Heart right ventricle (tissue), 16 donors: Measurements from ENCODE around the gene CD72. TPM values are rescaled to one million over a fixed set of nuclear protein-coding genes. Genes with fewer than 3 reads are reported as not detected.
"Not testable (repeated sequence)": the region's sequence is repeated elsewhere in the genome, so short reads cannot be mapped to it uniquely, and the experiment has no call there.

Experiments used
- ATAC-seq, 8 donors: fragments of 200-7000 bp; cut with Tn5 transposase; one replicate each; pipeline ENCODE4 v1.9.1; 2020; ENCODE audit warnings: mild to moderate bottlenecking in 8 of 8, moderate library complexity in 8 of 8, moderate number of reproducible peaks in 1 of 8
- DNase-seq, 2 donors: peaks; one replicate each; pipeline ENCODE4 v3.0.0-alpha.2; 2020
- H3K27ac ChIP-seq, 10 donors: fragments of 200-600 bp; sonication (generic) in 2 of 10; one replicate each; pipeline versions ENCODE4 v1.5.0 to v1.8.0; 2020 to 2022; ENCODE audit warnings: mild to moderate bottlenecking in 3 of 10
- H3K27me3 ChIP-seq, 7 donors: fragments of 200-600 bp; one replicate each; pipeline ENCODE4 v1.8.0; 2021 to 2022; ENCODE audit warnings: mild to moderate bottlenecking in 2 of 7
- H3K36me3 ChIP-seq, 9 donors: fragments of 200-600 bp; sonication (generic) in 1 of 9; one replicate each; pipeline versions ENCODE4 v1.5.0 to v1.8.0; 2020 to 2022; ENCODE audit warnings: mild to moderate bottlenecking in 2 of 9
- H3K4me1 ChIP-seq, 9 donors: fragments of 200-600 bp; sonication (generic) in 1 of 9; one replicate each; pipeline versions ENCODE4 v1.5.0 to v1.8.0; 2020 to 2022; ENCODE audit warnings: mild to moderate bottlenecking in 4 of 9
- H3K4me3 ChIP-seq, 10 donors: fragments of 200-600 bp; sonication (generic) in 2 of 10; one replicate each; pipeline versions ENCODE4 v1.5.0 to v1.8.0; 2020 to 2022; ENCODE audit warnings: mild to moderate bottlenecking in 7 of 10, moderate library complexity in 2 of 10
- H3K9me3 ChIP-seq, 11 donors: fragments of 200-600 bp in 10 of 11; sonication (generic) in 2 of 11; one replicate each; pipeline versions ENCODE4 v1.5.0 to v1.8.0; 2013 to 2022; ENCODE audit warnings: mild to moderate bottlenecking in 2 of 11, control low read depth in 1 of 11, moderate library complexity in 1 of 11
- whole genome bisulfite sequencing, 2 donors: extraction: QIAGEN DNeasy Blood & Tissue Kit; methylation state at CpG; one replicate each; pipeline ENCODE4 v1.1.7; 2013; ENCODE audit warnings: inconsistent platforms in 1 of 2; 5-methylcytosine and 5-hydroxymethylcytosine counted together
- intact Hi-C, 10 donors: fragments of 100-400 bp; cut with DNase I; formaldehyde crosslinking; loops; one replicate each; pipeline versions ENCODE4 v1.11.1 to v1.14.2; 2022
- polyA plus RNA-seq, 2 donors: library from polyadenylated mRNA; stranded (reverse); fragments of 200-250 nt; gene quantifications; one replicate each; pipeline ENCODE4 v1.2.3, GENCODE V29; 2013
- total RNA-seq, 10 donors: library from RNA; stranded (reverse); fragmentation: NEBNext Ultra II Directional in 3 of 10; extraction: Animal tissue kit (Norgen Biotek cat#: 25700) in 3 of 10; gene quantifications; one replicate each; pipeline versions ENCODE4 v1.2.1 to v1.2.4, GENCODE V29; 2021 to 2023
- TF ChIP-seq, protein P1 (sequence below), 9 donors: fragments of 200-600 bp; sonication (generic) in 2 of 9; IDR thresholded peaks; one replicate each; pipeline versions ENCODE4 v1.5.0 to v1.8.0; 2021 to 2022; ENCODE audit warnings: antibody characterized with exemption in 9 of 9, mild to moderate bottlenecking in 5 of 9, moderate library complexity in 1 of 9
- donor health status: Arrhythmogenic right ventricular cardiomyopathy.
- donor health status: ischemic (EF 13 %, LVEDD 7.1; RV severe dilation, severe dysfunction).
- donor health status: healthy with polysubstance abuse.
- donor health status: DM: no; HTN: yes; CAD: no.
- donor health status: DM: no; HTN: no; CAD: no.
- donor health status: ischemic (EF 25% LVEDD 6.9; RV normal size, moderate dysfunction).
- donor health status: ischemic (EF 25% LVEDD 5.7; RV mildly dilated, moderate dysfunction).
- donor health status: healthy.
- donor health status: DM: yes; HTN: yes; CAD: no.
- donor health status: Ischemic cardiomyopathy.
- donor health status: ischemic (EF 35%, LVEDD 5.7; RV mildly dilated, moderate dysfunction).
- donor health status: nonischemic (EF 11% LVEDD 7.7; RV severe dilation, severe dysfunction).
- donor health status: DM: yes; HTN: yes; CAD: no.
- donor health status: PGD.
- donor health status: ischemic (EF 29% LVEDD 5.4; RV normal size, mild dysfunction).
- donor health status: nonischemic (EF 23%, LVEDD 6.1; RV moderate dilation, normal function).

CD72 gene
- total and polyA plus RNA-seq, 12 donors: 0.43 to 6.8 (median 0.54) TPM; not detected in 1

DNA sequence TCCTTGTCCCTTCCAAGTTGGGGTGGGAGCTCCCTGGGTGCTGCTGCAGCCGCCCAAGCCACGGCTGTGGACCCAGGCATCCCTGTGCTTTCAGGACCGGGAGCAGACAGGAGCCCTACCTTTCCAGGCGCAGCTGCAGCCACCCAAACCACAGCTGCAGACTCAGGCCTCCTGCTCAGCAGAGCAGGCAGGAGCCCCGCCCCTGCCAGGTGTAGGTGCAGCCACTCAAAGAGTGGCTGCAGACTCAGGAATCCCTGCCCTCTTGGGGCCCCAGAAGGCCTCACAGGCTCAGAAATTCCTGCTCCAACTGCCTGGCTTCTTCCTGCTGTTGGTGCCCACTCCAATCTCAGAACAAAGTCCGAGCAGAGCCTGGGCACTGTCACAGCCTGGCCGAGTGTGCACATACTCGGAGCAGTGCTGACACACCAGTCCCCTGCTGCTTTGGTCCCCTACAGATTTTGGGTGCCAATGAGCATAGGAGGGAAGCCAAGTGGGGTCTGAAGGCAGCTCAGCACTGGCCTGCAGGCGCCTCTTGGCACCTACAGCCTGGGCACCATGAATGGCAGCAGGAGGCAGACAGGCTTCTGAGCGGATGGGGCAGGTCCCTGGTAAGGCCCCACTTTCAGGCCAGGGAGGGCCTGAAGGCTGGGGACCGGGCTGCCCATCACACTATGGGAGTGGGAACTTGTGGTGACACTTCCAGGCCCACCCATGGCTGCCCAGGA lies 19.2 kb downstream of the CD72 start:
- TF ChIP-seq, protein P1, sequence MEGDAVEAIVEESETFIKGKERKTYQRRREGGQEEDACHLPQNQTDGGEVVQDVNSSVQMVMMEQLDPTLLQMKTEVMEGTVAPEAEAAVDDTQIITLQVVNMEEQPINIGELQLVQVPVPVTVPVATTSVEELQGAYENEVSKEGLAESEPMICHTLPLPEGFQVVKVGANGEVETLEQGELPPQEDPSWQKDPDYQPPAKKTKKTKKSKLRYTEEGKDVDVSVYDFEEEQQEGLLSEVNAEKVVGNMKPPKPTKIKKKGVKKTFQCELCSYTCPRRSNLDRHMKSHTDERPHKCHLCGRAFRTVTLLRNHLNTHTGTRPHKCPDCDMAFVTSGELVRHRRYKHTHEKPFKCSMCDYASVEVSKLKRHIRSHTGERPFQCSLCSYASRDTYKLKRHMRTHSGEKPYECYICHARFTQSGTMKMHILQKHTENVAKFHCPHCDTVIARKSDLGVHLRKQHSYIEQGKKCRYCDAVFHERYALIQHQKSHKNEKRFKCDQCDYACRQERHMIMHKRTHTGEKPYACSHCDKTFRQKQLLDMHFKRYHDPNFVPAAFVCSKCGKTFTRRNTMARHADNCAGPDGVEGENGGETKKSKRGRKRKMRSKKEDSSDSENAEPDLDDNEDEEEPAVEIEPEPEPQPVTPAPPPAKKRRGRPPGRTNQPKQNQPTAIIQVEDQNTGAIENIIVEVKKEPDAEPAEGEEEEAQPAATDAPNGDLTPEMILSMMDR (IDR thresholded peaks at IDR 0.05): no peak
- peaks cover 0 to 7% (median 3%) of the 10 kb centered on the region in 11 donors for H3K9me3 ChIP-seq
- 90 to 94% methylated on average over 11 of the region's 11 CpGs for WGBS, 2 donors
- peaks cover 0 to 17% (median 10%) of the 10 kb centered on the region in 9 donors for H3K4me1 ChIP-seq
- intact Hi-C loops: loop anchor here in 1 of 10 donors (5.0 kb wide), 1 partner anchor 112 kb away; no protein-coding TSS in a partner anchor
- H3K27ac ChIP-seq: no peak overlapping the region
- H3K4me3 ChIP-seq: no peak overlapping the region
- no peak for ATAC-seq
- DNase-seq: no peak
- H3K36me3 ChIP-seq: no peaks in the 10 kb centered on the region
- no peaks in the 10 kb centered on the region for H3K27me3 ChIP-seq

- not testable (repeated sequence) for H3K4me1 ChIP-seq, H3K27ac ChIP-seq, H3K4me3 ChIP-seq, H3K27me3 ChIP-seq, DNase-seq, H3K36me3 ChIP-seq, ATAC-seq
- intact Hi-C loops: loop anchor here in 1 of 10 donors (5.0 kb wide), 1 partner anchor 110 kb away; no protein-coding TSS in a partner anchor
- 89 to 96% methylated on average over 2 of the region's 2 CpGs for WGBS, 2 donors
- H3K9me3 ChIP-seq: peaks cover 0 to 28% (median 15%) of the 10 kb centered on the region in 11 donors
These were observed 21.3 kb downstream of the CD72 start for GRCh38 chr9:35596907-35597306.

GRCh38 chr9:35594471-35594870 lies 23.7 kb downstream of the CD72 start:
- H3K36me3 ChIP-seq: no peaks in the 10 kb centered on the region
- H3K4me3 ChIP-seq: no peak overlapping the region
- H3K27ac ChIP-seq: no peak overlapping the region
- intact Hi-C loops: no loop called here
- TF ChIP-seq, protein P1 (IDR thresholded peaks at IDR 0.05): no peak
- ATAC-seq (no peak), DNase-seq (no peak)
- H3K4me1 ChIP-seq: no peaks in the 10 kb centered on the region
- H3K27me3 ChIP-seq: no peaks in the 10 kb centered on the region
- H3K9me3 ChIP-seq: peaks cover 0 to 30% (median 15%) of the 10 kb centered on the region in 11 donors
- 87 to 92% methylated on average over 4 of the region's 4 CpGs for WGBS, 2 donors

DNA sequence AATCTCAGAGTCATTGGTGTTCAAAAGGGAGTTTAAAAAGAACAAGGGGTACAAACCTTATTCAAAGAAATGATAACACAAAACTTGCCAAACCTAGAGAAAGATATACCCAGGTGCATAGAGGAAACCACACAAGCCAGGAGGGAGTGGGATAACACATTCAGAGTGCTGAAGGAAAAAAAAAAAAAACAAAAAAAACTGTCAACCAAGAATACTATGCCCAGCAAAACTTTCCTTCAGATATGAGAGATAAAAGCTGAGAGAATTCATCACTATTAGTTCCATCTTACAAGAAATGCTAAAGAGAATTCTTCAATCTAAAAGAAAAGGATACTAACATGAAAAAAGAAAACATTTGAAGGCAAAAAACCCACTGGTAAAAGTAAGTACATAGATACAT lies 24.6 kb downstream of the CD72 start:
- intact Hi-C loops: no loop called here
- TF ChIP-seq, protein P1 (IDR thresholded peaks at IDR 0.05): no peak
- DNase-seq: no peak
- no peaks in the 10 kb centered on the region for H3K27me3 ChIP-seq
- no peaks in the 10 kb centered on the region for H3K4me1 ChIP-seq
- peaks cover 0 to 30% (median 15%) of the 10 kb centered on the region in 11 donors for H3K9me3 ChIP-seq
- no peak for ATAC-seq
- no peak overlapping the region for H3K4me3 ChIP-seq
- H3K27ac ChIP-seq: no peak overlapping the region
- H3K36me3 ChIP-seq: no peaks in the 10 kb centered on the region

DNA sequence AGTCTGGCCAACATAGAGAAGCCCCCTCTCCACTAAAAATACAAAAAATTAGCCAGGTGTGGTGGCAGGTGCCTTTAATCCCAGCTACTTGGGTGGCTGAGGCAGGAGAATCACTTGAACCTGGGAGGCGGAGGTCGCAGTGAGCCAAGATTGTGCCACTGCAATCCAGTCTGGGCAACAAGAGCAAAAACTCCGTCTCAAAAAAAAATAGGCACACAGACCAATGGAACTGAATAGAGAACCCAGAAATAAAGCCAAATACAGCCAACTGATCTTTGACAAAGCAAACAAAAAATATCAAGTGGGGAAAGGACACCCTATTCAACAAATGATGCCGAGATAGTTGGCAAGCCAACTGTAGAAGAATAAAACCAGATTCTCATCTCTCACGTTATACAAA lies 29.7 kb downstream of the CD72 start:
- ATAC-seq, H3K4me3 ChIP-seq, H3K4me1 ChIP-seq, H3K27ac ChIP-seq, intact Hi-C loops, DNase-seq, H3K36me3 ChIP-seq, H3K27me3 ChIP-seq: not testable (repeated sequence)
- peaks cover 0 to 32% (median 10%) of the 10 kb centered on the region in 11 donors for H3K9me3 ChIP-seq
- 93 to 98% methylated on average over 5 of the region's 5 CpGs for WGBS, 2 donors

DNA sequence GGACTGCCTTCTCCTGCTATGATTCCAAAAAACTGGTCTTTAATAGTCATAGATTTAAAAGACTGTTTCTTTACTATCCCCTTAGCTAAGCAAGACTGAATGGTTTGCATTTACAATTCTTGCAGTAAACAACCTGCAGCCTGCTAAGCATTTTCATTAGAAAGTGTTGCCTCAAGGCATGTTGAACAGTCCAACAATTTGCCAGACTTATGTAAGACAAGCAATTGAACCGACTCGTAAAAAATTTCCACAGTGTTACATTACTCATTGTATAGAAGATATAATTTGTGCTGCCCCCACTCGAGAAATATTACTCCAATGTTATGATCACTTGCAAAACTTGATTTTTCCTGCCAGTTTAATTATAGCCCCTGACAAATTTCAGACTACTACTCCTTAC lies 33.5 kb downstream of the CD72 start:
- DNase-seq, ATAC-seq, intact Hi-C loops, H3K36me3 ChIP-seq, H3K27me3 ChIP-seq, H3K4me3 ChIP-seq, H3K27ac ChIP-seq, H3K4me1 ChIP-seq: not testable (repeated sequence)
- peaks cover 0 to 34% (median 12%) of the 10 kb centered on the region in 11 donors for H3K9me3 ChIP-seq
- 88 to 90% methylated on average over 3 of the region's 3 CpGs for WGBS, 2 donors

DNA sequence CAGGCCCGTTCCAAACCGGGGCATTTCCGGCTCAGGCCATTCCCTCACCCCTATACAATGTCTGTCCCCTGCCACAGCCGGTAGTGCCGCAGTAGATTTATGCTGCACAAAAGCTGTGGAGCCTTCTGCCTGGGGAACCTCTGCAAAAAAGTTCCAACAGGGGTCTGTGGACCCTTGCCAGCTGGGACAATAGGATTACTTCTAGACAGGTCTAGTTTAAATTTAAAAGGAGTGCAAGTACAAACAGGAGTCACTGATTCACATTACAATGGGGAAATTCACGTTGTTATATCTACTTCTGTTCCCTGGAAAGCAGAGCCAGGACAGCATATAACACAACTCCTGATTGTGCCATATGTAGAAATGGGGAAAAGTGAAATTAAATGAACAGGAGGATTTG lies 34.7 kb downstream of the CD72 start:
- peaks cover 0 to 41% (median 16%) of the 10 kb centered on the region in 11 donors for H3K9me3 ChIP-seq
- H3K27me3 ChIP-seq, H3K27ac ChIP-seq, H3K36me3 ChIP-seq, ATAC-seq, H3K4me1 ChIP-seq, H3K4me3 ChIP-seq, DNase-seq, intact Hi-C loops: not testable (repeated sequence)
- WGBS, 2 donors: 79 to 81% methylated on average over 6 of the region's 6 CpGs

DNA sequence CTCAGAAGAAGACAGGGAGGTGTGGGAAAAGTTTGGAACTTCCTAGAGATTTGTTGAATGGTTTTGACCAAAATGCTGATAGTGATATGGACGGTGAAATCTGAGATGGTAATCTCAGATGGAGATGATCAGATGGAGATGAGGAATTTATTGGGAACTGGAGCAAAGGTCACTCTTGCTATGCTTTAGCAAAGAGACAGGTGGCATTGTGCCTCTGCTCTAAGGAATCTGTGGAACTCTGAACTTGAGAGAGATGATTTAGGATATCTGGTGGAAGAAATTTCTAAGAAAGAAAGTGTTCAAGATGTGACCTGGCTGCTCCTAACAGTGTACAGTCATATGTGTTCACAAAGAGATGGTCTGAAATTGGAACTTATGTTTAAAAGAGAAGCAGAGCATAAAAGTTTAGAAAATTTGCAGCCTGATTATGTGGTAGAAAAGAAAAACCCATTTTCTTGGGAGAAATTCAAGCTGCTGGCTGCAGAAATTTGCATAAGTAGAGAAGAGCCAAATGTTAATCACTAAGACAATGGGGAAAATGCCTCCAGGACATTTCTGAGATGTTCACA lies 38.5 kb downstream of the CD72 start:
- H3K4me1 ChIP-seq, H3K36me3 ChIP-seq, ATAC-seq, H3K4me3 ChIP-seq, DNase-seq, H3K27ac ChIP-seq, intact Hi-C loops, H3K27me3 ChIP-seq: not testable (repeated sequence)
- WGBS, 2 donors: 89 to 97% methylated on average over 1 of the region's 1 CpG
- H3K9me3 ChIP-seq: peaks cover 0 to 26% (median 12%) of the 10 kb centered on the region in 11 donors
